AG04449 (cell line): ENCODE results near the gene DLX3.

ENCODE experiments used
- CTCF ChIA-PET: fragments of 350-600 bp; formaldehyde crosslinking; extraction: SDS; loops from one replicate; lab custom pipeline; 2021; ENCODE audit warnings: antibody characterized with exemption; lab: Yijun Ruan, JAX
- POLR2A ChIA-PET: fragments of 400-600, 350-600 bp; formaldehyde crosslinking; extraction: SDS; loops from one replicate; lab custom pipeline; 2020; ENCODE audit warnings: antibody characterized with exemption, inconsistent platforms; lab: Yijun Ruan, JAX
- DNase-seq: peaks from one replicate; pipeline ENCODE4 v3.0.0-alpha.2; 2010; ENCODE audit warnings: low read depth, low spot score
- H3K4me3 ChIP-seq: 2 replicates; pipeline ENCODE4 v1.5.1; 2011; ENCODE audit warnings: low read depth, mild to moderate bottlenecking, control low read depth, low read length
- TF ChIP-seq, protein P1 (sequence below): IDR thresholded peaks from one replicate; pipeline ENCODE4 v1.5.1; 2011; ENCODE audit warnings: mild to moderate bottlenecking, moderate library complexity, low read length, control low read depth, inconsistent platforms; ENCODE audit not compliant: insufficient read depth; ENCODE audit errors: missing control alignments

DLX3 gene

DNA sequence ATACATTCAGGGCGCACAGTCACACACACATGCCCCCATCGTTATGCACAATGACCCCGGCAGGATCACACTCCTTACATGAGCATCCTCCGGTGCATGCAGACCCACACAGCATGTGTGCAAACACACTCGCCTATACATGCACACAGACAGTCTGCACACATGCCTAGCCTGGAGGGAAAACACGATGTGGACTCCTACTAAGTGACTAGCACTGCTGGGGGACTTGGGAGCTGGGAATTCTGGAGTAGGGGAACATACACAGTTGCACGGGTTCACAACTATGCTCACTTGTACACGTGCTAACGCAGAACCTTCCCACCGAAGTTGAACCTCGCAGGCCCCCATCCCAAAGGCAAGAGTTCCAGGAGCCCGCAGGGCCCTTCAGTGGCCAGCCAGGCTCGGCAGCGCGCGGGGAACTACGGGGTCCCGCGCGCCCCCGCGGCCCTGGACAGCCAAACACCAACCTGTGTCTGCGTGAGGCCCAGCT is 2.0 kb downstream of the DLX3 start:
- TF ChIP-seq, protein P1, sequence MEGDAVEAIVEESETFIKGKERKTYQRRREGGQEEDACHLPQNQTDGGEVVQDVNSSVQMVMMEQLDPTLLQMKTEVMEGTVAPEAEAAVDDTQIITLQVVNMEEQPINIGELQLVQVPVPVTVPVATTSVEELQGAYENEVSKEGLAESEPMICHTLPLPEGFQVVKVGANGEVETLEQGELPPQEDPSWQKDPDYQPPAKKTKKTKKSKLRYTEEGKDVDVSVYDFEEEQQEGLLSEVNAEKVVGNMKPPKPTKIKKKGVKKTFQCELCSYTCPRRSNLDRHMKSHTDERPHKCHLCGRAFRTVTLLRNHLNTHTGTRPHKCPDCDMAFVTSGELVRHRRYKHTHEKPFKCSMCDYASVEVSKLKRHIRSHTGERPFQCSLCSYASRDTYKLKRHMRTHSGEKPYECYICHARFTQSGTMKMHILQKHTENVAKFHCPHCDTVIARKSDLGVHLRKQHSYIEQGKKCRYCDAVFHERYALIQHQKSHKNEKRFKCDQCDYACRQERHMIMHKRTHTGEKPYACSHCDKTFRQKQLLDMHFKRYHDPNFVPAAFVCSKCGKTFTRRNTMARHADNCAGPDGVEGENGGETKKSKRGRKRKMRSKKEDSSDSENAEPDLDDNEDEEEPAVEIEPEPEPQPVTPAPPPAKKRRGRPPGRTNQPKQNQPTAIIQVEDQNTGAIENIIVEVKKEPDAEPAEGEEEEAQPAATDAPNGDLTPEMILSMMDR, result no peak
- DNase-seq, result no peak
- CTCF ChIA-PET, result interaction anchor here (1.3 to 12.0 kb wide), 4 partner anchors 11 to 138 kb away, joined by 3 to 753 read pairs (median 249); partner anchors contain the start of gene TAC4
- H3K4me3 ChIP-seq, result peak overlapping the region; percentile 23; the same call in 1 of the 2 replicates
- POLR2A ChIA-PET, result no interaction called here

GRCh38 chr17:49992191-49992932 is 2.7 kb downstream of the DLX3 start:
- CTCF ChIA-PET, result interaction anchor here (8.2 to 12.0 kb wide), 2 partner anchors 117 to 138 kb away, joined by 232 to 753 read pairs; partner anchors contain the start of gene TAC4
- no peak overlapping the region for H3K4me3 ChIP-seq
- TF ChIP-seq, protein P1, result no peak
- DNase-seq, result no peak
- POLR2A ChIA-PET, result no interaction called here

DNA sequence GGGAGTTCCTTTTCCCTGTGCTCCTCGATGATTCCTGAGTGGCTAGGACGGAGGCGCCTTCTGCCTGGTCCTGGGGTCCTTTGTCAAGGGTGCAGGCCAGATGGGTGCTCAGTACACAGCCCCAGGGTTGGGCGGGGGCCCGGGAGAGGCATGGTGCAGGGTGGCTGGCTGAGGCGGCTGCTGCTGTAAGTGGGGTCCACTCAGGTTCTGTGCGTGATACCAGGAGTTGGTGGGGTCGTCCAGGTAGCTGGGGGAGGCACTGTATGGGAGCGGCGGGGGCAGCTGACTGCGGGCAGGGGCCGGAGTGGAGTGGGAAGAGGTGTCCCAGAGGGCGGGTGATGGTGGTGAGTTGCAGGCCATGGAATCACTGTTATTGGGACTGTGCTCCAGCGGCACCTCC is 3.6 kb downstream of the DLX3 start:
- DNase-seq, result no peak
- TF ChIP-seq, protein P1, result no peak
- POLR2A ChIA-PET, result no interaction called here
- CTCF ChIA-PET, result interaction anchor here (19.3 kb wide), 1 partner anchor 5 kb away, joined by 266 read pairs; the partner anchor contains the start of gene DLX3
- no peak overlapping the region for H3K4me3 ChIP-seq

DNA sequence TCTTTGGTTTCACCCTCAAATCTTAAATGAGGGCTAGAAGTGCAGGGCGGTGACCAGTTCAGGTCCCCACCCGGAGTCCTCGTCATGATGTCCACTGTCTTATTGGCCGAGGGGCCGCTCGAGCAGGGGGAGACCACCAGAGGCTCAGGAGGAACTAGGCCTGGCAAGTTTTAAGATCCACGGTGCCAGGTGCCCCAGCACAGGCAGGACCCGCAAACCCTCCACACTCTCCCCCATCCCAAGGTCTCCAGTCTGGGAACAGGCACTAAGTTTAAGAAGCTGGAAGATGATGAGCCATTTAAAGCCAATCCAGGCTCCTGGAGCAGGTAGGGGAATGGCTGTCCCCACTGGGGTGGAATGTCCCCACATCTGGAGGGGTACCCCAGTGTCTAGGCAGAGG is 4.1 kb downstream of the DLX3 start:
- POLR2A ChIA-PET, result no interaction called here
- CTCF ChIA-PET, result interaction anchor here (1.4 to 19.3 kb wide), 4 partner anchors 6 to 282 kb away, joined by 3 to 266 read pairs (median 8); partner anchors contain the start of gene DLX3
- TF ChIP-seq, protein P1, result no peak
- DNase-seq, result no peak
- H3K4me3 ChIP-seq, result no peak overlapping the region

DNA sequence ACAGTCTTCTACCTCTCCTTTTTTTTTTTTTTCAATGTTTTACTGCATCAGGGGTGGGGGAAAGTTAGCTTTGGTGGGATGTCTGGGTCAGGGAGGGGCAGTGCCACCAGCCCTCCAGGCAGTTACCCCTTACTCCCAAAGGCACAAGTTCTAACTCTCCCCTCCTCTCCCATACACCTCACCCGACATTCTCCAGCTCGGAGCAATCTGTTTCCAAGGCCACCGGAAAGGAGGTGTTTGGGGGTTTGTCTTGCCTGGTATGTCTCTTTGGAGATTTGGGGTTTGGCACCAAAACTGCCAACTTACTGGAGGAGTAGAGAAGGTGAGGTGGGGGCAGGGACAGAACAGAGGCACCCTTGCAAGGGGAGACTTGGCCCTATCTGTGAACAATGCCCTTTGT is 4.7 kb downstream of the DLX3 start:
- ChIA-PET CTCF (interaction anchor here (0.6 to 19.3 kb wide), 7 partner anchors 7 to 433 kb away, joined by 3 to 266 read pairs (median 5); partner anchors contain the start of gene DLX3), POLR2A (no interaction called here)
- no peak overlapping the region for H3K4me3 ChIP-seq
- TF ChIP-seq, protein P1, result no peak
- no peak for DNase-seq

DNA sequence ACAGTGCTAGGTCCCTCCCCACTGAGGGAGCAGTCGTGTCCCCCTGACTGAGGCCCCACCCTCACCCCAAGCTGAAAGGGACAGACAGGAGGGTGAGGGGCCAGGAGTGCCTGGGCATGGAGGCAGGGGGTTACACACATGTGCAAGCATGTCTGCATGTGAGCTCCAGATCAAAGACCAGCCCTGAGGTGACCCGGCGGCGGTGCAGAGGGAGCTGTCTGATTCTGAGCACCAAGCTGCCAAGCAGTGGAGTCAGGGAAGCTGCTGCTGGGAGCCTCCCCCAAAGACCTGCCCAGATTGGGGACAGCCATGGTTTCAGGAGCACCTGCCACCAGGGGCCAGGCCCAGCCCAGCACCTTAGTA is 5.5 kb downstream of the DLX3 start:
- no peak overlapping the region for H3K4me3 ChIP-seq
- TF ChIP-seq, protein P1, result no peak
- ChIA-PET POLR2A (no interaction called here), CTCF (interaction anchor here (0.8 to 19.3 kb wide), 6 partner anchors 7 to 281 kb away, joined by 3 to 266 read pairs (median 8); partner anchors contain the start of gene DLX3)
- DNase-seq, result no peak
